Nasal cavity respiratory epithelium epithelial cell of viscerocranial mucosa (primary cell): ENCODE results near the gene AP4S1. TPM values are rescaled to one million over a fixed set of nuclear protein-coding genes. Genes with fewer than 3 reads are reported as not detected.

Experiments used
- total RNA-seq: library from RNA; depleted of rRNA; stranded (reverse); fragments of >200 nt; gene quantifications from 2 replicates; pipeline ENCODE4 v1.2.3, GENCODE V29; 2014

AP4S1 gene
- total RNA-seq = 2.7 and 3.8 TPM in 2 replicates

GRCh38 chr14:31025367-31026076 is at the start of gene AP4S1:
Gene AP4S1 (plus strand): TSS chr14:31025649. CDS start chr14:31066197, 40,548 bp downstream.

GRCh38 chr14:31026077-31026449 is 614 bp downstream of the AP4S1 start, which contains the start of gene STRN3:
Gene STRN3 (minus strand): TSS chr14:31026379. CDS start chr14:31026185, 194 bp downstream.

Other genes starting within 250 kb of the AP4S1 start
- under 0.01 TPM in 1 of 2 replicates, not detected in the other for gene COCH, start 151.1 kb upstream of the AP4S1 start, total RNA-seq
- gene STRN3, start 730 bp downstream of the AP4S1 start, total RNA-seq = 109 and 123 TPM in 2 replicates
- gene HECTD1, start 182.1 kb downstream of the AP4S1 start, total RNA-seq = 393 and 444 TPM in 2 replicates